Caco-2 (cell line): ENCODE data around the gene NOX3. TPM values are rescaled to one million over a fixed set of nuclear protein-coding genes. Genes with fewer than 3 reads are reported as not detected.

Experiments
- BruUV-seq: library from RNA; stranded (reverse); fragments of 400-500 nt; replicated peaks from 2 replicates; lab custom pipeline; 2021; lab: Mats Ljungman, UMichigan
- CTCF ChIA-PET: fragments of 300-600 bp; sonication (Branson Sonifier 250); formaldehyde crosslinking; loops from one replicate; lab custom pipeline; 2022; ENCODE audit warnings: antibody characterized with exemption; lab: Charles Lee
- POLR2A ChIA-PET: fragments of 300-600 bp; sonication (Branson Sonifier 250); formaldehyde crosslinking; loops from one replicate; lab custom pipeline; 2022; ENCODE audit warnings: antibody characterized with exemption; lab: Charles Lee
- DNase-seq, 2 experiments: peaks; one replicate each; pipeline versions ENCODE4 v3.0.0 to v3.0.0-alpha.2; 2020 to 2022
- H3K27me3 ChIP-seq: replicated peaks from 2 replicates; pipeline ENCODE4 v1.6.0; 2011; ENCODE audit warnings: low read length; ENCODE audit not compliant: control insufficient read depth, insufficient read depth
- H3K36me3 ChIP-seq: 2 replicates; pipeline ENCODE4 v1.5.1; 2011; ENCODE audit warnings: low read length; ENCODE audit not compliant: control insufficient read depth, insufficient read depth
- H3K4me1 ChIP-seq: fragments of 250-450 bp; sonication (Bioruptor Pico); 2 replicates; pipeline ENCODE4 v1.5.1; 2020; ENCODE audit warnings: mild to moderate bottlenecking
- H3K4me3 ChIP-seq: 2 replicates; pipeline ENCODE4 v1.5.1; 2011; ENCODE audit warnings: low read depth, mild to moderate bottlenecking, control low read depth, low read length
- H3K9me3 ChIP-seq: fragments of 250-450 bp; sonication (Bioruptor Pico); 2 replicates; pipeline ENCODE4 v1.5.1; 2020; ENCODE audit warnings: mild to moderate bottlenecking, moderate library complexity
- H3K27ac Mint-ChIP-seq: one replicate; pipeline ENCODE4 v1.8.0; 2022; ENCODE audit warnings: mixed read lengths; ENCODE audit not compliant: unreplicated experiment
- H3K27me3 Mint-ChIP-seq: one replicate; pipeline ENCODE4 v1.8.0; 2022; ENCODE audit warnings: mixed read lengths; ENCODE audit not compliant: insufficient read depth, unreplicated experiment
- H3K36me3 Mint-ChIP-seq: one replicate; pipeline ENCODE4 v1.8.0; 2022; ENCODE audit warnings: mild to moderate bottlenecking, mixed read lengths; ENCODE audit not compliant: insufficient read depth, unreplicated experiment
- H3K4me1 Mint-ChIP-seq: one replicate; pipeline ENCODE4 v1.8.0; 2022; ENCODE audit warnings: low read depth, mixed read lengths; ENCODE audit not compliant: unreplicated experiment
- H3K4me3 Mint-ChIP-seq: one replicate; pipeline ENCODE4 v1.8.0; 2022; ENCODE audit warnings: mild to moderate bottlenecking, moderate library complexity, mixed read lengths; ENCODE audit not compliant: unreplicated experiment
- H3K9me3 Mint-ChIP-seq: one replicate; pipeline ENCODE4 v1.8.0; 2022; ENCODE audit warnings: mixed read lengths; ENCODE audit not compliant: unreplicated experiment
- CTCF ChIP-seq, 2 experiments: fragments of 200-600 bp in 1 of 2; IDR thresholded peaks; 1 replicate in 1 of 2; 2 replicates in 1 of 2; pipeline versions ENCODE4 v1.5.1 to v1.8.0; 2011 to 2022; ENCODE audit warnings: antibody characterized with exemption in 1 of 2, control low read depth in 1 of 2, inconsistent platforms in 1 of 2, low read depth in 1 of 2, low read length in 1 of 2, mild to moderate bottlenecking in 1 of 2, moderate library complexity in 1 of 2; ENCODE audit not compliant: insufficient read depth in 1 of 2, severe bottlenecking in 1 of 2, unreplicated experiment in 1 of 2
- intact Hi-C: fragments of 100-400 bp; cut with micrococcal nuclease; formaldehyde crosslinking; loops from one replicate; pipeline ENCODE4 v1.10.0; 2022; ENCODE audit not compliant: unreplicated experiment
- total RNA-seq: library from RNA; stranded (reverse); gene quantifications from 2 replicates; pipeline ENCODE4 v1.2.3, GENCODE V29; 2022

NOX3 gene
- total RNA-seq, 1 experiment from 2014 or later = not detected

- no peaks in the 10 kb centered on the region for H3K4me1 Mint-ChIP-seq
- ChIA-PET CTCF (no interaction called here), POLR2A (no interaction called here)
- H3K9me3 ChIP-seq = no peaks in the 10 kb centered on the region
- no peaks in the 10 kb centered on the region for H3K27me3 Mint-ChIP-seq
- BruUV-seq = no TSS peak
- no peak overlapping the region for H3K4me3 ChIP-seq
- H3K4me3 Mint-ChIP-seq = no peak overlapping the region
- no peaks in the 10 kb centered on the region for H3K36me3 ChIP-seq
- H3K4me1 ChIP-seq = no peaks in the 10 kb centered on the region
- H3K36me3 Mint-ChIP-seq = no peaks in the 10 kb centered on the region
- no peak overlapping the region for H3K27ac Mint-ChIP-seq
- TF ChIP-seq CTCF (IDR thresholded peaks at IDR 0.05; ENCODE audit: insufficient read depth in 1 of 2, low read depth in 1 of 2, low read length in 1 of 2, severe bottlenecking in 1 of 2, unreplicated experiment in 1 of 2) = no peak
- intact Hi-C loops = no loop called here
- H3K27me3 ChIP-seq = no peaks in the 10 kb centered on the region
- DNase-seq = no peak
- peaks cover 11% of the 10 kb centered on the region for H3K9me3 Mint-ChIP-seq
Measured at GRCh38 chr6:155378724-155379123, 76.9 kb downstream of the NOX3 start.

GRCh38 chr6:155378276-155378675, 77.4 kb downstream of the NOX3 start:
- POLR2A ChIA-PET = no interaction called here
- no peak overlapping the region for H3K4me3 Mint-ChIP-seq
- H3K36me3 Mint-ChIP-seq = no peaks in the 10 kb centered on the region
- Histone ChIP-seq H3K36me3 (no peaks in the 10 kb centered on the region), H3K9me3 (no peaks in the 10 kb centered on the region), H3K4me3 (no peak overlapping the region), H3K4me1 (no peaks in the 10 kb centered on the region), H3K27me3 (no peaks in the 10 kb centered on the region)
- no peak for DNase-seq
- H3K9me3 Mint-ChIP-seq = peaks cover 11% of the 10 kb centered on the region
- no TSS peak for BruUV-seq
- CTCF ChIA-PET = no interaction called here
- no peaks in the 10 kb centered on the region for H3K4me1 Mint-ChIP-seq
- no peak overlapping the region for H3K27ac Mint-ChIP-seq
- TF ChIP-seq CTCF (IDR thresholded peaks at IDR 0.05; ENCODE audit: insufficient read depth in 1 of 2, low read depth in 1 of 2, low read length in 1 of 2, severe bottlenecking in 1 of 2, unreplicated experiment in 1 of 2) = no peak
- no peaks in the 10 kb centered on the region for H3K27me3 Mint-ChIP-seq
- intact Hi-C loops = no loop called here

GRCh38 chr6:155377061-155377460, 78.6 kb downstream of the NOX3 start:
- DNase-seq = no peak
- H3K4me1 ChIP-seq = no peaks in the 10 kb centered on the region
- no peak overlapping the region for H3K4me3 Mint-ChIP-seq
- peaks cover 11% of the 10 kb centered on the region for H3K9me3 Mint-ChIP-seq
- H3K27me3 Mint-ChIP-seq = no peaks in the 10 kb centered on the region
- POLR2A ChIA-PET = no interaction called here
- no peaks in the 10 kb centered on the region for H3K36me3 Mint-ChIP-seq
- no peak for TF ChIP-seq CTCF (IDR thresholded peaks at IDR 0.05; ENCODE audit: insufficient read depth in 1 of 2, low read depth in 1 of 2, low read length in 1 of 2, severe bottlenecking in 1 of 2, unreplicated experiment in 1 of 2)
- no peak overlapping the region for H3K27ac Mint-ChIP-seq
- CTCF ChIA-PET = no interaction called here
- BruUV-seq = no TSS peak
- H3K9me3 ChIP-seq = no peaks in the 10 kb centered on the region
- intact Hi-C loops = no loop called here
- H3K4me1 Mint-ChIP-seq = no peaks in the 10 kb centered on the region
- no peaks in the 10 kb centered on the region for H3K36me3 ChIP-seq
- H3K27me3 ChIP-seq = no peaks in the 10 kb centered on the region
- H3K4me3 ChIP-seq = no peak overlapping the region
